H1 (cell line): ENCODE measurements around the gene LSM14B. TPM values are rescaled to one million over a fixed set of nuclear protein-coding genes. Genes with fewer than 3 reads are reported as not detected.

ENCODE experiments used
- CTCF ChIA-PET: fragments of 300-600 bp; sonication (Branson Sonifier 250); formaldehyde crosslinking; loops from one replicate; lab custom pipeline; 2021; ENCODE audit not compliant: partially characterized antibody; lab: Charles Lee
- POLR2A ChIA-PET: fragments of 300-600 bp; sonication (Branson Sonifier 250); formaldehyde crosslinking; loops from one replicate; lab custom pipeline; 2021; ENCODE audit warnings: inconsistent platforms; ENCODE audit not compliant: partially characterized antibody; lab: Charles Lee
- DNase-seq, 2 experiments: peaks; one replicate each; pipeline versions ENCODE4 v3.0.0 to v3.0.0-alpha.2; 2010 to 2022; ENCODE audit warnings: low spot score in 2 of 2, low read depth in 1 of 2, mixed read lengths in 1 of 2
- FAIRE-seq: peaks from 2 replicates; lab custom pipeline; 2011; peaks lifted over from hg19 to GRCh38; lab: Jason Lieb, UNC
- H2AFZ ChIP-seq: 2 replicates; pipeline ENCODE4 v1.8.1; 2012; ENCODE audit warnings: low read length, inconsistent platforms
- H2AK5ac ChIP-seq: 2 replicates; pipeline ENCODE4 v1.6.1; 2013; ENCODE audit warnings: low read depth, low read length
- H2BK120ac ChIP-seq: replicated peaks from 2 replicates; pipeline ENCODE3; 2013; ENCODE audit warnings: low read depth, low read length, inconsistent platforms
- H2BK12ac ChIP-seq: 2 replicates; pipeline ENCODE4 v1.6.1; 2013; ENCODE audit warnings: low read depth, low read length
- H2BK15ac ChIP-seq: 2 replicates; pipeline ENCODE4 v1.6.1; 2013; ENCODE audit warnings: low read length
- H2BK20ac ChIP-seq: 2 replicates; pipeline ENCODE4 v1.6.1; 2013; ENCODE audit warnings: low read length
- H2BK5ac ChIP-seq: 2 replicates; pipeline ENCODE4 v1.6.1; 2013; ENCODE audit warnings: low read depth, low read length
- H3K14ac ChIP-seq: 2 replicates; pipeline ENCODE4 v1.6.1; 2013; ENCODE audit warnings: inconsistent platforms; ENCODE audit not compliant: insufficient read length
- H3K18ac ChIP-seq: 2 replicates; pipeline ENCODE4 v1.6.1; 2013; ENCODE audit warnings: low read length; ENCODE audit errors: extremely low read depth
- H3K23ac ChIP-seq: 2 replicates; pipeline ENCODE4 v1.6.1; 2013; ENCODE audit warnings: inconsistent platforms; ENCODE audit not compliant: insufficient read length
- H3K23me2 ChIP-seq: 2 replicates; pipeline ENCODE4 v1.6.1; 2013; ENCODE audit warnings: low read depth, low read length
- H3K27ac ChIP-seq: 2 replicates; pipeline ENCODE4 v1.6.1; 2011; ENCODE audit warnings: low read depth, low read length, inconsistent platforms
- H3K27me3 ChIP-seq, 4 experiments: replicated peaks in 1 of 4; 1 replicate in 1 of 4; 2 replicates in 3 of 4; pipeline versions ENCODE4 v1.6.1 to v1.8.1; 2011 to 2013; ENCODE audit warnings: low read length in 3 of 4, mild to moderate bottlenecking in 3 of 4, inconsistent platforms in 2 of 4, mixed read lengths in 2 of 4, moderate library complexity in 1 of 4; ENCODE audit not compliant: control insufficient read depth in 3 of 4, insufficient read depth in 3 of 4; ENCODE audit errors: extremely low read depth in 1 of 4
- H3K36me3 ChIP-seq, 4 experiments: 2 replicates each; pipeline versions ENCODE4 v1.6.1 to v1.8.1; 2011 to 2013; ENCODE audit warnings: mild to moderate bottlenecking in 4 of 4, low read length in 3 of 4, moderate library complexity in 2 of 4, control low read depth in 1 of 4, inconsistent platforms in 1 of 4; ENCODE audit not compliant: insufficient read depth in 4 of 4, control insufficient read depth in 2 of 4
- H3K4ac ChIP-seq: replicated peaks from 2 replicates; pipeline ENCODE3; 2013; ENCODE audit warnings: low read length, low read depth, mixed read lengths, inconsistent platforms; ENCODE audit not compliant: insufficient read length
- H3K4me1 ChIP-seq, 4 experiments: replicated peaks in 1 of 4; 1 replicate in 1 of 4; 2 replicates in 3 of 4; pipeline versions ENCODE4 v1.6.1 to v1.8.1; 2011 to 2013; ENCODE audit warnings: low read length in 3 of 4, inconsistent platforms in 2 of 4, mixed read lengths in 1 of 4; ENCODE audit not compliant: insufficient read depth in 4 of 4, control insufficient read depth in 3 of 4
- H3K4me2 ChIP-seq, 2 experiments: 2 replicates each; pipeline versions ENCODE4 v1.6.1 to v1.8.1; 2011 to 2013; ENCODE audit warnings: low read depth in 2 of 2, low read length in 2 of 2, control low read depth in 1 of 2, inconsistent platforms in 1 of 2, mild to moderate bottlenecking in 1 of 2; ENCODE audit not compliant: insufficient read depth in 1 of 2
- H3K4me3 ChIP-seq, 4 experiments: fragments of 200-600, 300-600 bp in 1 of 4; sonication (generic), shearing (Covaris generic), sonication (Bioruptor Twin) in 1 of 4; 2 replicates each; pipeline versions ENCODE4 v1.5.1 to v1.8.1; 2011 to 2016; ENCODE audit warnings: low read length in 4 of 4, low read depth in 3 of 4, control low read depth in 2 of 4, inconsistent platforms in 2 of 4, mild to moderate bottlenecking in 2 of 4, mixed read lengths in 1 of 4, moderate library complexity in 1 of 4; ENCODE audit not compliant: insufficient read depth in 2 of 4; ENCODE audit errors: extremely low read depth in 1 of 4
- H3K56ac ChIP-seq: replicated peaks from 2 replicates; pipeline ENCODE3; 2013; ENCODE audit warnings: low read depth, mild to moderate bottlenecking, mixed read lengths, low read length, inconsistent platforms; ENCODE audit not compliant: insufficient read length
- H3K79me1 ChIP-seq: 2 replicates; pipeline ENCODE4 v1.6.1; 2013; ENCODE audit warnings: low read depth, low read length, control low read depth
- H3K79me2 ChIP-seq, 2 experiments: 2 replicates each; pipeline versions ENCODE4 v1.6.1 to v1.8.1; 2012 to 2013; ENCODE audit warnings: low read length in 2 of 2, mild to moderate bottlenecking in 2 of 2, inconsistent platforms in 1 of 2; ENCODE audit not compliant: insufficient read depth in 2 of 2, control insufficient read depth in 1 of 2
- H3K9ac ChIP-seq, 4 experiments: replicated peaks in 1 of 4; 1 replicate in 1 of 4; 2 replicates in 3 of 4; pipeline versions ENCODE4 v1.6.1 to v1.8.1; 2011 to 2013; ENCODE audit warnings: low read depth in 3 of 4, low read length in 3 of 4, control low read depth in 2 of 4, mild to moderate bottlenecking in 2 of 4, moderate library complexity in 2 of 4, inconsistent platforms in 1 of 4; ENCODE audit errors: extremely low read depth in 1 of 4
- H3K9me3 ChIP-seq, 2 experiments: 2 replicates each; pipeline versions ENCODE4 v1.6.1 to v1.8.1; 2012 to 2013; ENCODE audit warnings: mild to moderate bottlenecking in 2 of 2, moderate library complexity in 2 of 2, control low read depth in 1 of 2, inconsistent platforms in 1 of 2, low read depth in 1 of 2, low read length in 1 of 2, mixed read lengths in 1 of 2; ENCODE audit not compliant: insufficient read depth in 2 of 2
- H4K20me1 ChIP-seq, 2 experiments: replicated peaks in 1 of 2; 2 replicates each; pipeline versions ENCODE3 to v1.8.1; 2011 to 2013; ENCODE audit warnings: inconsistent platforms in 2 of 2, low read length in 2 of 2, mild to moderate bottlenecking in 1 of 2; ENCODE audit not compliant: insufficient read depth in 2 of 2, control insufficient read depth in 1 of 2
- H4K5ac ChIP-seq: 2 replicates; pipeline ENCODE4 v1.6.1; 2013; ENCODE audit warnings: low read length, low read depth, mixed read lengths, inconsistent platforms; ENCODE audit not compliant: insufficient read length
- H4K8ac ChIP-seq: 2 replicates; pipeline ENCODE4 v1.8.0; 2013; ENCODE audit warnings: mild to moderate bottlenecking, moderate library complexity, low read length, inconsistent platforms; ENCODE audit not compliant: insufficient read depth; ENCODE audit errors: extremely low read depth
- H4K91ac ChIP-seq: replicated peaks from 2 replicates; pipeline ENCODE3; 2013; ENCODE audit warnings: low read length, mixed read lengths, inconsistent platforms; ENCODE audit not compliant: insufficient read length
- JUND ChIP-seq: IDR thresholded peaks from 2 replicates; pipeline ENCODE4 v1.6.1; 2011; ENCODE audit warnings: mild to moderate bottlenecking, improper control_type of control experiment, low read length
- KDM4A ChIP-seq: IDR thresholded peaks from one replicate; pipeline ENCODE4 v1.7.1; 2012; ENCODE audit warnings: low read depth, mild to moderate bottlenecking, moderate library complexity, low read length, inconsistent platforms; ENCODE audit not compliant: severe bottlenecking
- SIRT6 ChIP-seq: IDR thresholded peaks from one replicate; pipeline ENCODE4 v1.7.1; 2012; ENCODE audit warnings: low read length, inconsistent platforms
- SIX5 ChIP-seq: IDR thresholded peaks from 2 replicates; pipeline ENCODE4 v1.6.1; 2011; ENCODE audit warnings: mild to moderate bottlenecking, low read depth, low read length
- SP1 ChIP-seq: IDR thresholded peaks from 2 replicates; pipeline ENCODE4 v1.6.1; 2011; ENCODE audit warnings: low read depth, low read length
- SP4 ChIP-seq: IDR thresholded peaks from 2 replicates; pipeline ENCODE4 v1.6.1; 2012; ENCODE audit warnings: low read length, inconsistent platforms
- SRF ChIP-seq: IDR thresholded peaks from 2 replicates; pipeline ENCODE4 v1.6.1; 2011; ENCODE audit warnings: mild to moderate bottlenecking, low read depth, low read length, moderate library complexity
- SUZ12 ChIP-seq: fragments of 200-600 bp; sonication (generic); IDR thresholded peaks from 2 replicates; pipeline ENCODE4 v1.6.1; 2012; ENCODE audit warnings: mild to moderate bottlenecking, inconsistent platforms, low read length, moderate library complexity, mixed read lengths
- TEAD4 ChIP-seq: IDR thresholded peaks from 2 replicates; pipeline ENCODE4 v1.6.1; 2012; ENCODE audit warnings: low read depth, low read length, inconsistent platforms, mixed read lengths
- WGBS, 2 experiments: shearing (Covaris generic) in 1 of 2; methylation state at CpG; one replicate each; pipeline versions ENCODE4 v1.1.6 to v1.1.7; 2013 to 2015; ENCODE audit warnings: low lambda C conversion rate in 2 of 2, mixed read lengths in 2 of 2, inconsistent platforms in 1 of 2, low coverage in 1 of 2, missing lambda C conversion rate in 1 of 2; ENCODE audit not compliant: insufficient replicate concordance in 2 of 2, insufficient coverage in 1 of 2, insufficient read length in 1 of 2; ENCODE audit errors: extremely low coverage in 1 of 2, missing lambda C conversion rate in 1 of 2; 5-methylcytosine and 5-hydroxymethylcytosine counted together
- polyA plus RNA-seq, 7 experiments: library from polyadenylated mRNA; depleted of rRNA in 3 of 7; stranded (reverse) in 5 of 7; unstranded in 2 of 7; fragments of >200 nt in 5 of 7; fragments of 200-250 nt in 2 of 7; gene quantifications; 1 replicate in 5 of 7; 2 replicates in 1 of 7; 4 replicates in 1 of 7; pipeline versions ENCODE4 v1.2.1 to v1.2.3, GENCODE V29; 2011 to 2013; ENCODE audit warnings: missing spikeins in 2 of 7, mixed read lengths in 2 of 7
- total RNA-seq: library from RNA; stranded (reverse); fragmentation: NEBNext Ultra II Directional; extraction: Animal tissue kit (Norgen Biotek cat#: 25700); gene quantifications from 2 replicates; pipeline ENCODE4 v1.2.1, GENCODE V29; 2021
- TF ChIP-seq, protein P1 (sequence below): IDR thresholded peaks from 2 replicates; pipeline ENCODE4 v1.6.1; 2012; ENCODE audit warnings: low read length, inconsistent platforms

Gene LSM14B
- total and polyA plus RNA-seq, 2 of the 8 experiments (the other 6 are each of a cell fraction or from before 2014, with no cell fraction given), result 58.3 to 65.6 TPM

DNA sequence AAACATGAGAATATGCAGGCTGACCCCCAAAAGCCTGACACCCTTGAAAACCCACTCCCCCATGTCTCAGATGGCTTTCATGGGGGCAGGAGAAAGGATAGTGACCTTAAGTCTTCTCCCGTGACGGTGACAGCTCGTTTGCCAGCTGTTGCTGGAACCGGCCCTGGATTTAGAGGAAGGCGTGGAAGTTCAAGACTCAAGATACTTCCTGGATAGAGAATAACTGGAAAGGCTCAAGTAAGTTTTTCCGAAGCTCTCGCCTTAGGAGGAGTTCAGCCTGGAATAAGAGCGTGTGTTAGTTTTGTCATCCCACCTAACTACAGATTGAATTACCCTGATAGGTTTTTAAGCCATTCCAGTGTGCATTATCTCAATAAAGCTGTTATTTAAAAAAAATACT lies 49.0 kb downstream of the LSM14B start:
- no peak overlapping the region for H3K4ac ChIP-seq
- H3K4me2 ChIP-seq, result no peak overlapping the region
- no peak overlapping the region for H3K27ac ChIP-seq
- ChIA-PET CTCF (interaction anchor here (1.6 kb wide), 1 partner anchor 36 kb away, joined by 4 read pairs; no protein-coding TSS in a partner anchor), POLR2A (interaction anchor here (0.7 to 1.8 kb wide), 3 partner anchors 10 to 51 kb away, joined by 3 to 5 read pairs (median 3); no protein-coding TSS in a partner anchor)
- no peak overlapping the region for H2BK12ac ChIP-seq
- H2BK120ac ChIP-seq, result no peak overlapping the region
- H2BK20ac ChIP-seq, result no peak overlapping the region
- H3K27me3 ChIP-seq, result no peaks in the 10 kb centered on the region
- H2BK5ac ChIP-seq, result no peak overlapping the region
- no peak for TF ChIP-seq SUZ12
- TF ChIP-seq SP1, result no peak
- no peak for TF ChIP-seq JUND
- TF ChIP-seq SIX5, result no peak
- TF ChIP-seq SRF, result no peak
- TF ChIP-seq, protein P1, sequence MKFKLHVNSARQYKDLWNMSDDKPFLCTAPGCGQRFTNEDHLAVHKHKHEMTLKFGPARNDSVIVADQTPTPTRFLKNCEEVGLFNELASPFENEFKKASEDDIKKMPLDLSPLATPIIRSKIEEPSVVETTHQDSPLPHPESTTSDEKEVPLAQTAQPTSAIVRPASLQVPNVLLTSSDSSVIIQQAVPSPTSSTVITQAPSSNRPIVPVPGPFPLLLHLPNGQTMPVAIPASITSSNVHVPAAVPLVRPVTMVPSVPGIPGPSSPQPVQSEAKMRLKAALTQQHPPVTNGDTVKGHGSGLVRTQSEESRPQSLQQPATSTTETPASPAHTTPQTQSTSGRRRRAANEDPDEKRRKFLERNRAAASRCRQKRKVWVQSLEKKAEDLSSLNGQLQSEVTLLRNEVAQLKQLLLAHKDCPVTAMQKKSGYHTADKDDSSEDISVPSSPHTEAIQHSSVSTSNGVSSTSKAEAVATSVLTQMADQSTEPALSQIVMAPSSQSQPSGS, result no peak
- TF ChIP-seq TEAD4, result no peak
- no peak for TF ChIP-seq SIRT6
- TF ChIP-seq SP4, result no peak
- no peak for TF ChIP-seq KDM4A
- no peaks in the 10 kb centered on the region for H3K23me2 ChIP-seq
- no peak overlapping the region for H2BK15ac ChIP-seq
- FAIRE-seq, result no peak
- no peak overlapping the region for H3K23ac ChIP-seq
- H3K14ac ChIP-seq, result no peak overlapping the region
- H4K5ac ChIP-seq, result no peak overlapping the region
- peaks cover 4 to 5% of the 10 kb centered on the region in 2 experiments for H4K20me1 ChIP-seq
- no peak overlapping the region for H2AK5ac ChIP-seq
- H3K79me1 ChIP-seq, result no peaks in the 10 kb centered on the region
- H3K18ac ChIP-seq, result no peak overlapping the region
- no peak overlapping the region for H3K56ac ChIP-seq
- H3K36me3 ChIP-seq, result peaks cover 2 to 25% (median 14%) of the 10 kb centered on the region in 4 experiments; a peak in 6 of 8 replicates
- H4K8ac ChIP-seq, result no peak overlapping the region
- no peaks in the 10 kb centered on the region for H3K4me1 ChIP-seq
- DNase-seq, result no peak
- H2AFZ ChIP-seq, result no peak overlapping the region
- H3K9ac ChIP-seq, result no peak overlapping the region
- H3K79me2 ChIP-seq, result no peaks in the 10 kb centered on the region
- H3K9me3 ChIP-seq, result no peaks in the 10 kb centered on the region
- no peak overlapping the region for H4K91ac ChIP-seq
- 92% methylated on average over 8 of the region's 8 CpGs; no CpG with 5 or more reads in 1 of the 2 experiments for WGBS, 2 experiments
- H3K4me3 ChIP-seq, result no peak overlapping the region
